ENCODE measurements around the gene HES2. TPM values are rescaled to one million over a fixed set of nuclear protein-coding genes. Genes with fewer than 3 reads are reported as not detected.
"Not testable (repeated sequence)": the region's sequence is repeated elsewhere in the genome, so short reads cannot be mapped to it uniquely, and the experiment has no call there.

HES2 gene
- total RNA-seq, 3 donors from 2014 or later, result 3.4 to 3.6 TPM; not detected in 1

DNA sequence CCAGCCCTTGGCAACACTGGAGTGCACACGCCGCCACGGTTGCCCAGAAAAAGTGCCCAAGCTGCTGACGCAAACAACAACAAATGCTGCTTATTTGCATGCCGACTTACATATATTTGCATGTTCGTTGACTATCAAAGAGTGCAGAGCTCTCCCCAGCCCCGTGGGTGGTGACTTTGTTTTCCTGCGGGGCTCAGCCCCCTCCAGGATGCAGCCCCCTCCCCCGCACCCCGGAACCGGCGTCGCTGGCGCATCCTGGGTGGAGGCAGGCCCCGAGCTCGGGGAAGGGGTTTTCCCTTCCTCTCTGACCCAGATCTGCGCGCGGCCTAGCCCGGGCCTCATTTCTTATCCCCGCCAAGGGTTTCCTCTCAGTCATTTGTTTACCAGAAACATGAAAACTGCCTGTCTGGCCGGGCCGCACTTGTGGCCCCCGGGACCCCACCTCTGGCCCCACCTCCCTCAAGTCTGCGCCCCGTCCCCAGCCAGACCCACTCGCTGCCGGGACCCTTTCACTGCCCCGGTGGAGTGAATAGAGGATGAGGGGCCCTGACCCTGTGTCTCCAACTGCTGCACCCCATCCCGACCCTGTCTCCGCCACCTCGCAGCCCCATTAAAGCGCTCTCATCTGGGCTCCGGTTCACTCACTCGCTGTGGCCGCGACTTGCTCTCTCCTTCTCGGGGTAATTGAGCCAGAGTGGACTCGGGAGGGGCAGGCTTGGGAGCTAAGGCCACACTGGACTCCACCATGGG, 40.8 kb upstream of the HES2 start:
- H3K4me1 ChIP-seq, result no peaks in the 10 kb centered on the region
- peak overlapping the region in 1 of 2 donors; percentile 32 for H3K27ac ChIP-seq
- no peaks in the 10 kb centered on the region for H3K36me3 ChIP-seq
- H3K27me3 ChIP-seq, result peaks cover 0 to 4% of the 10 kb centered on the region in 2 donors
- no peak for DNase-seq (ENCODE audit: low spot score in 2 of 2)
- H3K9me3 ChIP-seq, result no peaks in the 10 kb centered on the region
- peak overlapping the region; percentile 18 to 44 (median 34) for H3K4me3 ChIP-seq
- intact Hi-C loops (cut with DNase I; ENCODE audit: low total_unique reads), result no loop called here
- TF ChIP-seq, protein P1, sequence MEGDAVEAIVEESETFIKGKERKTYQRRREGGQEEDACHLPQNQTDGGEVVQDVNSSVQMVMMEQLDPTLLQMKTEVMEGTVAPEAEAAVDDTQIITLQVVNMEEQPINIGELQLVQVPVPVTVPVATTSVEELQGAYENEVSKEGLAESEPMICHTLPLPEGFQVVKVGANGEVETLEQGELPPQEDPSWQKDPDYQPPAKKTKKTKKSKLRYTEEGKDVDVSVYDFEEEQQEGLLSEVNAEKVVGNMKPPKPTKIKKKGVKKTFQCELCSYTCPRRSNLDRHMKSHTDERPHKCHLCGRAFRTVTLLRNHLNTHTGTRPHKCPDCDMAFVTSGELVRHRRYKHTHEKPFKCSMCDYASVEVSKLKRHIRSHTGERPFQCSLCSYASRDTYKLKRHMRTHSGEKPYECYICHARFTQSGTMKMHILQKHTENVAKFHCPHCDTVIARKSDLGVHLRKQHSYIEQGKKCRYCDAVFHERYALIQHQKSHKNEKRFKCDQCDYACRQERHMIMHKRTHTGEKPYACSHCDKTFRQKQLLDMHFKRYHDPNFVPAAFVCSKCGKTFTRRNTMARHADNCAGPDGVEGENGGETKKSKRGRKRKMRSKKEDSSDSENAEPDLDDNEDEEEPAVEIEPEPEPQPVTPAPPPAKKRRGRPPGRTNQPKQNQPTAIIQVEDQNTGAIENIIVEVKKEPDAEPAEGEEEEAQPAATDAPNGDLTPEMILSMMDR (IDR thresholded peaks at IDR 0.05), result no peak
- no peak for TF ChIP-seq POLR2AphosphoS5 (IDR thresholded peaks at IDR 0.05)

DNA sequence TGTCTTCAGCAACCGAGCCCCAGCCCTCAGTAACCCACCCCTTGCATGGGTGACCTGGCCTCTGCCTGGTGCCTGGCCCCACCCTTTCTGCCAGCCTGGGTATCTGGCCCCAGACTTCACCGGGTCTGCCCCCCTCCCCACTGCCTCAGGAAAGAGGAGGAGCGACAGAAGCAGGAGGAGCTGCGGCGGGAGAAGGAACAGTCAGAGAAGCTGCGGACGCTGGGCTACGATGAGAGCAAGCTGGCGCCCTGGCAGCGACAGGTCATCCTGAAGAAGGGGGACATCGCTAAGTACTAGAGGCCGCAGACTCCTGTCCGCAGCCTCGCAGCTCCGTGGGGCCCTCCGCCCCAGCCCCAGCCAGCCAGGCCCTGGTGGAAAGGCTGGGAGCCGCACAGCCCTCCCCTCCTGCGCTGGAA, 40.1 kb upstream of the HES2 start:
- TF ChIP-seq, protein P1 (IDR thresholded peaks at IDR 0.05), result no peak
- TF ChIP-seq POLR2AphosphoS5 (IDR thresholded peaks at IDR 0.05) (no peak), POLR2A (IDR thresholded peaks at IDR 0.05) (no peak)
- Histone ChIP-seq H3K36me3 (no peaks in the 10 kb centered on the region), H3K4me1 (no peaks in the 10 kb centered on the region), H3K9me3 (no peaks in the 10 kb centered on the region), H3K27ac (no peak overlapping the region), H3K27me3 (peaks cover 0 to 11% of the 10 kb centered on the region in 2 donors), H3K4me3 (peak overlapping the region; percentile 18 to 44 (median 34))
- intact Hi-C loops (cut with DNase I; ENCODE audit: low total_unique reads), result no loop called here
- DNase-seq (ENCODE audit: low spot score in 2 of 2), result no peak

DNA sequence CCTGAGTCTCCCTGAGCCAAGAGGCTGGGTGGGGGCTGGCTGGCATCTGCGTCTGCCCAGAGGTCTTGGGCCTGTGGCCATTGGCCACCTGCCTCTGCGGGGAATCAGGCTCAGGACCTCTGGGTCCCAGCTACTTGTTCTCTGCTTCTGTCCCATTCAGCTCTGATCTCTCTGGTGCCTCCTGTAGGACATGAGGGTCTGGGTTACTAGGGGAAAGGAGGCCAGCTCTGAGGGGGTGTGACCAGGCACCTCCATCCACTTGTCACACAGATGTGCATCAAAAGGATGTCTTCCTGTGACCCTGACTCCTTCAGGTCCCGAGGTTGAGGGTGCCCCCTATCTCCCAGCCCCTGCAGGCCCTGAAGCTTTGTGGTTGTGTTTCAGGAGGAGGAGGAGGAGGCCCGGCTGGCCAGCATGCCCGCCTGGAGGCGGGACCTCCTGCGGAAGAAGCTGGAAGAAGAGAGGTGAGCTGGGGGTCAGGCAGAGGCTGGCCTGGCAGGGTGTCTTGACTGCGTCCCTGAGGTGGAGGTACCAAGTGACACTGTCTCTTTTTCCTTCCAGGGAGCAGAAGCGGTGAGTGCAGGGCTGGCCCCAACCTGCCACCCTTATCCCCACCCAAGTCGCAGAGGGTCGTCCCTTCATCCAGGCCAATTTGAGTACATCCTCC, 37.2 kb upstream of the HES2 start:
- TF ChIP-seq POLR2A (IDR thresholded peaks at IDR 0.05) (no peak), POLR2AphosphoS5 (IDR thresholded peaks at IDR 0.05) (no peak)
- TF ChIP-seq, protein P1 (IDR thresholded peaks at IDR 0.05), result no peak
- Histone ChIP-seq H3K36me3 (no peaks in the 10 kb centered on the region), H3K4me1 (no peaks in the 10 kb centered on the region), H3K9me3 (no peaks in the 10 kb centered on the region), H3K4me3 (no peak overlapping the region), H3K27ac (no peak overlapping the region), H3K27me3 (peaks cover 0 to 40% of the 10 kb centered on the region in 2 donors)
- DNase-seq (ENCODE audit: low spot score in 2 of 2), result no peak
- intact Hi-C loops (cut with DNase I; ENCODE audit: low total_unique reads), result no loop called here

DNA sequence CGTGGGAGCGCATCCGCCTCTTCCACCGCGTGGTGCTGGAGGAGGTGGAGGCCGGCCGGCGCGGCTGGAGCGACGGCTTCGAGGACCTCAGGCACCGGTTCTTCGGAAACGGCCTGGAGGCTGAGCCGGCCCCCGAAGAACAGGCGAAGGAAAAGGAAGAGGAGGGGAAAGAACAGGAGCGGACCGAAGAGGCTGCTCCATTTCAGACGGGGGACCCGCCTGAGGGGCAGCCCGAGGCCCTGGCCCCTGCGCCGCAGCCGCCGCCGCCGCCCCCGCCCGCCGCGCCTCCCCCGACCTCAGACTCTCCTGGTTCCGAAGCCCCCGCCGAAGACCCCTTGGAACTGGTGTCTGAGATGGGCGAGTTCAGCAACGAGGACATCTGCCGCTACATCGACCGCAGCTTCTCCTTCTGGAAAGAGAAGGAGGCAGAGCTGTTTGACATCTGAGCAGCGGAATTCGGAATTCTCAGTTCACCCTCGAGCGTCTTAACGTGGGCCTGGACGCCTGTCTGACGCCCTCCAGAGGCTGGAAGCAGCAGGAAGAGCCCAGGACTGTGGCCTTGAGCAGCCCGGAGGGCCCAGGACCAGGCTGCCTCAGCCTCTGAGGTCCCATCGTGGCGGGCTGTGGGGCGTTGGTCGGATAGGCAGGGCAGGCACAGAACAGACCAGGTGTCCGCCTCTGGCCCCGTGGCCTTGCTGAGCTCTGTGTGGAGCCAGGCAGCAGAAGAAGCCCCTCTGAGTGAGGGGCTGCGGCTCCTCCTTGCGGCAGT, 36.2 kb upstream of the HES2 start:
- intact Hi-C loops (cut with DNase I; ENCODE audit: low total_unique reads), result not testable (repeated sequence)
- H3K27me3 ChIP-seq, result peaks cover 0 to 49% of the 10 kb centered on the region in 2 donors

DNA sequence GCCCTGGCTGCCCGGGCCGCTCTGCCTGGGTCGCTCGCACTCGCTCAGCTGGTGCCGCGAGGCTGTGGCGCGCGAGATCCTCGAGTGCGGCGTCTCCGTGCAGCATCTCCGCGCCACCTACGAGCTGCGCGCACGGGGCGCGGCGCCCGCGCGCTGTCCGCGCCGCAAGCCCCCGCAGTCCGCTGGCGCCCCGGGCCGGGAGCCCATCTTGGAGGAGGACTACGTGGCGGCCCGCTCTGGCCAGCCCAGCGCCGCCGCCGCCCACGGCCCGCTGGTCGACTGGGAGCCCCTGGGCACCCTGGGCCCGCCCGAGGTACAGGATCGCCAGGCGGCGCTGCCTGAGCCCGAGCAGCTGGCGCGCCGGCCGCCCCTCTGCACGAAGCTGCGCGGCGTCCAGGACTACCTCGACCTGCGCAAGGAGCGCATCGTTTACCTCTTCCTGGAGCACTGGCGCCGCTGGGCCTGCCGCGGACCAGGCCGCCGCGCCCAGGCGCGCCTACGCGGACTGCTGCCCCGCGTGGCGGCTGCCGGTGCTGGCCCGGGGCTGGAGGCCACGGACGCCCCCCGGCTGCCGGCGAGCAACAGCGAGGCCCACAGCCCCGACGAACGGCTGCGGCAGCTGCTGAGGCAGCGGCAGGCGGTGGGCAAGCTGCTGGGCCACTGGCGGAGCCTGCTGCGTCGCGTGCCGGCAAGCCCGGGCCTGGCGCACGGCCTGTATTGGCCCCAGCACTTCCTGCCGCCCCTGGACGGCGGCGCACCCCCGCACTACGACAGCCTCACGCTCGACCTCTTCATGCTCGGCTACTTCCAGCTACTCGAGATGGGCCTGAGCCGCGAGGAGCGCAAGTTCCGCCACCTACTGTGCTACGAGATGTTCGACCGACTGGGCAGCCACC, 35.4 kb upstream of the HES2 start:
- Histone ChIP-seq H3K27ac (no peak overlapping the region), H3K4me1 (no peaks in the 10 kb centered on the region), H3K4me3 (peak overlapping the region in 1 of 3 donors; percentile 43), H3K27me3 (peaks cover 0 to 54% of the 10 kb centered on the region in 2 donors), H3K36me3 (no peaks in the 10 kb centered on the region), H3K9me3 (no peaks in the 10 kb centered on the region)
- TF ChIP-seq, protein P1 (IDR thresholded peaks at IDR 0.05), result no peak
- no peak for TF ChIP-seq POLR2AphosphoS5 (IDR thresholded peaks at IDR 0.05)
- TF ChIP-seq POLR2A (IDR thresholded peaks at IDR 0.05), result no peak
- no peak for DNase-seq (ENCODE audit: low spot score in 2 of 2)
- intact Hi-C loops (cut with DNase I; ENCODE audit: low total_unique reads), result no loop called here

More for the DNA sequence above, 36.2 kb upstream of the HES2 start:
- H3K4me3 ChIP-seq; H3K4me1 ChIP-seq; H3K27ac ChIP-seq; H3K9me3 ChIP-seq; H3K36me3 ChIP-seq; DNase-seq (ENCODE audit: low spot score in 2 of 2): not testable (repeated sequence)

DNA sequence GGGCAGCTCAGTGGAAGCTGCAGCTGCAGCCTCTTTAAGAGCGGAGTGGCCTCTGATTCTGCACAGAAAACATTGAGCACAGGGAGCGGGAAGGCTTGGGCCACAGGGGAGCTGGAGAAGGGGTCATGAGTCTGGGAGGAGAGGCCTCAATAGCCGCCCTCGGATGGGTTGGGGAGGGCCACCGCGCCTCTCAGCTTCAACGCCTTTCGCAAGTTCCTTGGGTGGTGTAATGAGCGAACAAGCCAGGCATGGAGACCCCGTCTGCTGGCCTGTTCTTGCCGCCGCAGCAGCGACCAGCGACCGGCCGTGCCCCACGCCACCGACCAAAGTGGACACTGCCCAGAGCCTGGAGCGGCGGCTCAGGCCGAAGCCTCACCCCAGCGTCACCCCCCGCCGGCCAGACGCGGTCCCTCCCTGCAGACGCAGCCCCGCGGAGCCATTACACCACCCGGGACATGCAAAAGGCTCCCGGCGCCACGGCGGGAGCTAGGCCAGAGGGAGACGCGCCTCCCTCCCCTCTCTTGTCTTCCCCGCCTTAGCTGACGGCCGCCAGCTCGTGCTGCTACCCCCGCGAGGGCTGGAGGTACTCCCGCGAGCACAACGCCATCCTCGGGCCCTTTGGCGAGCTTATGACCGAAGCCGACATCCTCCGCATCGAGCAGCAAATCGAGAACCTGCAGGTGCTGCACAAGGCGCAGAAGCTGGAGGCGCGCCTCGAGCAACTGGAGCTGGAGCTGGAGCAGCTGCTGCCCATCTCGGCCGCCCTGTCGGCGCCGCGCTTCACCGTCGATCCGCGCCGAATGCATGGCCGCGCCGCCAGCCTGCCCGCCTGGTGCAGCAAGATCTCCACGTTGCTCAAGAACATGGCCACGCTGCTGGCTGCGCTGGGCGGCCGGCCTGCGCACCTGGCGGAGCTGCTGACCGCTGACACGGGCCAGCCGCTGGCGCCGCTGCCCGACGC, 34.5 kb upstream of the HES2 start:
- Histone ChIP-seq H3K4me3 (peak overlapping the region in 1 of 3 donors; percentile 43), H3K27me3 (peaks cover 0 to 61% of the 10 kb centered on the region in 2 donors)
- DNase-seq (ENCODE audit: low spot score in 2 of 2); H3K4me1 ChIP-seq; intact Hi-C loops (cut with DNase I; ENCODE audit: low total_unique reads); H3K27ac ChIP-seq; H3K9me3 ChIP-seq; H3K36me3 ChIP-seq: not testable (repeated sequence)

Data from breast epithelium (tissue), 4 donors.